ENCODE measurements around the gene PTRH1. TPM values are rescaled to one million over a fixed set of nuclear protein-coding genes. Genes with fewer than 3 reads are reported as not detected.

PTRH1 gene
- total RNA-seq, 1 experiment from 2014 or later, result 28.8 TPM

Other genes starting within 250 kb of the PTRH1 start
- 40.4 and 98.0 TPM in 2 replicates for gene STXBP1, start 103.4 kb downstream of the PTRH1 start, total RNA-seq (2014; rRNA removed)
- gene CFAP157, start 8.7 kb downstream of the PTRH1 start, total RNA-seq (2014; rRNA removed), result not detected in 2 replicates
- not detected in 2 replicates for gene TTC16, start 416 bp upstream of the PTRH1 start, total RNA-seq (2014; rRNA removed)
- gene TOR2A, start 19.6 kb upstream of the PTRH1 start, total RNA-seq (2014; rRNA removed), result 10.4 and 10.5 TPM in 2 replicates
- gene SH2D3C, start 63.0 kb upstream of the PTRH1 start, total RNA-seq (2014; rRNA removed), result not detected in 2 replicates
- 36.6 and 37.0 TPM in 2 replicates for gene CDK9, start 70.4 kb upstream of the PTRH1 start, total RNA-seq (2014; rRNA removed)
- gene FPGS, start 87.2 kb upstream of the PTRH1 start, total RNA-seq (2014; rRNA removed), result 94.1 and 104 TPM in 2 replicates
- gene ENG, start 139.0 kb upstream of the PTRH1 start, total RNA-seq (2014; rRNA removed), result 47.5 and 48.3 TPM in 2 replicates
- 75.1 and 85.0 TPM in 2 replicates for gene AK1, start 162.0 kb upstream of the PTRH1 start, total RNA-seq (2014; rRNA removed)
- 105 and 110 TPM in 2 replicates for gene ST6GALNAC6, start 183.9 kb upstream of the PTRH1 start, total RNA-seq (2014; rRNA removed)
- gene ST6GALNAC4, start 201.4 kb upstream of the PTRH1 start, total RNA-seq (2014; rRNA removed), result 41.6 and 50.9 TPM in 2 replicates
- gene PIP5KL1, start 215.1 kb upstream of the PTRH1 start, total RNA-seq (2014; rRNA removed), result 2.0 and 2.6 TPM in 2 replicates
- gene DPM2, start 222.2 kb upstream of the PTRH1 start, total RNA-seq (2014; rRNA removed), result 29.0 and 29.5 TPM in 2 replicates

Measured in LHCN-M2 (cell line).